Gastroesophageal sphincter (tissue), 3 donors: Measurements from ENCODE around the gene CRYBG1.

Experiments
- EP300 ChIP-seq: sonication (generic); formaldehyde crosslinking; IDR thresholded peaks from one replicate; pipeline ENCODE4 v1.6.1; 2017; ENCODE audit warnings: antibody characterized with exemption, mild to moderate bottlenecking
- POLR2AphosphoS5 ChIP-seq: sonication (generic); formaldehyde crosslinking; IDR thresholded peaks from one replicate; pipeline ENCODE4 v1.6.1; 2017; ENCODE audit warnings: antibody characterized with exemption
- TF ChIP-seq, protein P1 (sequence below), 4 experiments: fragments of 200-600 bp in 2 of 4; fragments of 450-650 bp in 2 of 4; sonication (generic) in 1 of 4; IDR thresholded peaks; one replicate each; pipeline ENCODE4 v1.5.1; 2017 to 2019; ENCODE audit warnings: antibody characterized with exemption in 4 of 4, mild to moderate bottlenecking in 2 of 4, moderate library complexity in 2 of 4

DNA sequence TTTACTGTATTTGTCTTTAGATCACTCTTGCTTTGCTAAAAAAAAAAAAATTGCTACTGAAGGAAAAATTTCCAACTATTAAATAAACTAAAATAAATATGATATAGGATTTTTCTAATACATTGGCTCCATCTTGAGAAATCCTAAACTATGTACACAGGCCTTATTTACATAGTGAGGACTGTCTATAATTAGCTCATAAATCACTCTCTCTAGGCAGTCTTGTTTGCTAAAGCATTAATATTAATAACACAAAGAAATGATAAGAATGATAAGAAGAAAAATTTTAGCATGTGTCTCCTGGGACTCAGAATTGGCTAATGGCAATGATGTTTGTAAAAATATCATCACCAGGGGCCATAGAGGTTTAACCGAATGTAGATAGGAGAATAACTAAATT lies 13.3 kb upstream of the CRYBG1 start:
- TF ChIP-seq, protein P1, sequence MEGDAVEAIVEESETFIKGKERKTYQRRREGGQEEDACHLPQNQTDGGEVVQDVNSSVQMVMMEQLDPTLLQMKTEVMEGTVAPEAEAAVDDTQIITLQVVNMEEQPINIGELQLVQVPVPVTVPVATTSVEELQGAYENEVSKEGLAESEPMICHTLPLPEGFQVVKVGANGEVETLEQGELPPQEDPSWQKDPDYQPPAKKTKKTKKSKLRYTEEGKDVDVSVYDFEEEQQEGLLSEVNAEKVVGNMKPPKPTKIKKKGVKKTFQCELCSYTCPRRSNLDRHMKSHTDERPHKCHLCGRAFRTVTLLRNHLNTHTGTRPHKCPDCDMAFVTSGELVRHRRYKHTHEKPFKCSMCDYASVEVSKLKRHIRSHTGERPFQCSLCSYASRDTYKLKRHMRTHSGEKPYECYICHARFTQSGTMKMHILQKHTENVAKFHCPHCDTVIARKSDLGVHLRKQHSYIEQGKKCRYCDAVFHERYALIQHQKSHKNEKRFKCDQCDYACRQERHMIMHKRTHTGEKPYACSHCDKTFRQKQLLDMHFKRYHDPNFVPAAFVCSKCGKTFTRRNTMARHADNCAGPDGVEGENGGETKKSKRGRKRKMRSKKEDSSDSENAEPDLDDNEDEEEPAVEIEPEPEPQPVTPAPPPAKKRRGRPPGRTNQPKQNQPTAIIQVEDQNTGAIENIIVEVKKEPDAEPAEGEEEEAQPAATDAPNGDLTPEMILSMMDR (IDR thresholded peaks at IDR 0.05): no peak
- TF ChIP-seq POLR2AphosphoS5 (no peak), EP300 (no peak)
